ENCODE results near the gene BATF.

The BATF gene

GRCh38 chr14:75521415-75522199 is 662 bp upstream of the BATF start:
- ChIA-PET CTCF (no interaction called here), POLR2A (no interaction called here)
- DNase-seq (ENCODE audit: extremely low spot score), result no peak
- TF ChIP-seq PKNOX1 (IDR thresholded peaks at IDR 0.05), result no peak
- TF ChIP-seq BHLHE40 (IDR thresholded peaks at IDR 0.05; ENCODE audit: borderline replicate concordance), result no peak
- no peak for TF ChIP-seq CTBP1 (IDR thresholded peaks at IDR 0.05; ENCODE audit: borderline replicate concordance)
- no peak for TF ChIP-seq FOXA1 (IDR thresholded peaks at IDR 0.05)
- no peak for TF ChIP-seq ELF4 (IDR thresholded peaks at IDR 0.05)
- no peak for TF ChIP-seq LEF1 (IDR thresholded peaks at IDR 0.05; ENCODE audit: borderline replicate concordance)

- ChIA-PET POLR2A (no interaction called here), CTCF (no interaction called here)
- DNase-seq (ENCODE audit: extremely low spot score), result no peak
- TF ChIP-seq FOXK2 (IDR thresholded peaks at IDR 0.05) (no peak), ELF4 (IDR thresholded peaks at IDR 0.05) (no peak), SUZ12 (IDR thresholded peaks at IDR 0.05) (no peak), L3MBTL2 (conservative IDR thresholded peaks at IDR 0.05) (no peak), ARNT (IDR thresholded peaks at IDR 0.05) (no peak), NFRKB (IDR thresholded peaks at IDR 0.05) (no peak), ZNF384 (IDR thresholded peaks at IDR 0.05) (no peak), FOXM1 (IDR thresholded peaks at IDR 0.05; ENCODE audit: borderline replicate concordance) (no peak), LEF1 (IDR thresholded peaks at IDR 0.05; ENCODE audit: borderline replicate concordance) (no peak), CTBP1 (IDR thresholded peaks at IDR 0.05; ENCODE audit: borderline replicate concordance) (no peak), PKNOX1 (IDR thresholded peaks at IDR 0.05) (no peak)
Measured at GRCh38 chr14:75522983-75523318, 682 bp downstream of the BATF start.

- POLR2A ChIA-PET, result no interaction called here
- TF ChIP-seq ELF4 (IDR thresholded peaks at IDR 0.05) (no peak), ZNF384 (IDR thresholded peaks at IDR 0.05) (no peak), SUZ12 (IDR thresholded peaks at IDR 0.05) (no peak), PKNOX1 (IDR thresholded peaks at IDR 0.05) (no peak), FOXK2 (IDR thresholded peaks at IDR 0.05) (no peak), NFRKB (IDR thresholded peaks at IDR 0.05) (no peak), LEF1 (IDR thresholded peaks at IDR 0.05; ENCODE audit: borderline replicate concordance) (no peak), CTBP1 (IDR thresholded peaks at IDR 0.05; ENCODE audit: borderline replicate concordance) (no peak), TARDBP (IDR thresholded peaks at IDR 0.05) (no peak)
- no peak for DNase-seq (ENCODE audit: extremely low spot score)
- CTCF ChIA-PET, result no interaction called here
Measured at GRCh38 chr14:75523771-75524171, 1.5 kb downstream of the BATF start.

GRCh38 chr14:75525969-75526368 is 3.7 kb downstream of the BATF start:
- no peak for TF ChIP-seq FOXM1 (IDR thresholded peaks at IDR 0.05; ENCODE audit: borderline replicate concordance)
- no peak for TF ChIP-seq ARNT (IDR thresholded peaks at IDR 0.05)
- no peak for TF ChIP-seq FOXA1 (IDR thresholded peaks at IDR 0.05)
- TF ChIP-seq ELF4 (IDR thresholded peaks at IDR 0.05), result no peak
- TF ChIP-seq FOXK2 (IDR thresholded peaks at IDR 0.05), result no peak
- ChIA-PET CTCF (interaction anchor here (1.5 kb wide), 1 partner anchor 35 kb away, joined by 8 read pairs; no protein-coding TSS in a partner anchor), POLR2A (no interaction called here)
- no peak for DNase-seq (ENCODE audit: extremely low spot score)

GRCh38 chr14:75527449-75528163 is 5.3 kb downstream of the BATF start:
- POLR2A ChIA-PET, result no interaction called here
- CTCF ChIA-PET, result interaction anchor here (0.6 to 1.5 kb wide), 2 partner anchors 34 to 426 kb away, joined by 3 to 8 read pairs; no protein-coding TSS in a partner anchor
- TF ChIP-seq HDGF (IDR thresholded peaks at IDR 0.05; ENCODE audit: borderline replicate concordance) (no peak), ARNT (IDR thresholded peaks at IDR 0.05) (no peak), LEF1 (IDR thresholded peaks at IDR 0.05; ENCODE audit: borderline replicate concordance) (no peak), FOXA1 (IDR thresholded peaks at IDR 0.05) (no peak), ZNF384 (IDR thresholded peaks at IDR 0.05) (no peak), CTBP1 (IDR thresholded peaks at IDR 0.05; ENCODE audit: borderline replicate concordance) (no peak), BHLHE40 (IDR thresholded peaks at IDR 0.05; ENCODE audit: borderline replicate concordance) (no peak), FOXM1 (IDR thresholded peaks at IDR 0.05; ENCODE audit: borderline replicate concordance) (no peak), FOXK2 (IDR thresholded peaks at IDR 0.05) (no peak), SUZ12 (IDR thresholded peaks at IDR 0.05) (no peak), PKNOX1 (IDR thresholded peaks at IDR 0.05) (no peak), TARDBP (IDR thresholded peaks at IDR 0.05) (no peak), L3MBTL2 (conservative IDR thresholded peaks at IDR 0.05) (no peak)

GRCh38 chr14:75531256-75531655 is 9.0 kb downstream of the BATF start:
- POLR2A ChIA-PET, result no interaction called here
- CTCF ChIA-PET, result interaction anchor here (0.6 to 0.8 kb wide), 2 partner anchors 12 to 320 kb away, joined by 3 read pairs; no protein-coding TSS in a partner anchor
- no peak for DNase-seq (ENCODE audit: extremely low spot score)
- TF ChIP-seq FOXK2 (IDR thresholded peaks at IDR 0.05) (no peak), CTBP1 (IDR thresholded peaks at IDR 0.05; ENCODE audit: borderline replicate concordance) (no peak), BHLHE40 (IDR thresholded peaks at IDR 0.05; ENCODE audit: borderline replicate concordance) (no peak), ELF4 (IDR thresholded peaks at IDR 0.05) (no peak), ARNT (IDR thresholded peaks at IDR 0.05) (no peak), PKNOX1 (IDR thresholded peaks at IDR 0.05) (no peak)

More at GRCh38 chr14:75527449-75528163, 5.3 kb downstream of the BATF start:
- no peak for DNase-seq (ENCODE audit: extremely low spot score)

Measured in HEK293T (cell line).